OCI-LY1 (cell line): ENCODE measurements around the gene GSG1L.

Source experiments
- H2AFZ ChIP-seq: fragments of 200-600 bp; sonication (generic), shearing (Covaris generic); 2 replicates; pipeline ENCODE4 v1.6.0; 2014; ENCODE audit warnings: antibody characterized with exemption, mild to moderate bottlenecking, low read length
- H3F3A ChIP-seq: fragments of 200-600 bp; sonication (generic), shearing (Covaris generic); 2 replicates; pipeline ENCODE4 v1.6.0; 2014; ENCODE audit warnings: mild to moderate bottlenecking, antibody characterized with exemption, low read length, moderate library complexity; ENCODE audit not compliant: insufficient read depth
- H3K27ac ChIP-seq: fragments of 200-600 bp; sonication (generic); 2 replicates; pipeline ENCODE4 v1.5.1; 2014; ENCODE audit warnings: low read length, mixed run types, mild to moderate bottlenecking, low read depth; ENCODE audit not compliant: poor library complexity, severe bottlenecking
- H3K27me3 ChIP-seq: fragments of 200-600 bp; sonication (generic); 2 replicates; pipeline ENCODE4 v1.6.0; 2014; ENCODE audit warnings: antibody characterized with exemption, mild to moderate bottlenecking, low read length, moderate library complexity; ENCODE audit not compliant: insufficient read depth
- H3K36me3 ChIP-seq: fragments of 200-600 bp; sonication (generic); 2 replicates; pipeline ENCODE4 v1.6.1; 2014; ENCODE audit warnings: mild to moderate bottlenecking, antibody characterized with exemption, low read length, moderate library complexity, mixed read lengths; ENCODE audit not compliant: insufficient read depth
- H3K4me1 ChIP-seq: fragments of 200-600 bp; sonication (generic); 2 replicates; pipeline ENCODE4 v1.5.1; 2014; ENCODE audit warnings: mild to moderate bottlenecking, low read length, moderate library complexity; ENCODE audit not compliant: insufficient read depth, severe bottlenecking
- H3K4me2 ChIP-seq: fragments of 200-600 bp; sonication (generic), shearing (Covaris generic); 2 replicates; pipeline ENCODE4 v1.6.1; 2014; ENCODE audit warnings: low read length
- H3K4me3 ChIP-seq: fragments of 200-600 bp; sonication (generic); 2 replicates; pipeline ENCODE4 v1.5.1; 2014; ENCODE audit warnings: low read length, low read depth, mild to moderate bottlenecking, mixed read lengths; ENCODE audit not compliant: poor library complexity, severe bottlenecking
- H3K79me2 ChIP-seq: fragments of 200-600 bp; shearing (Covaris generic); 2 replicates; pipeline ENCODE4 v1.6.1; 2016; ENCODE audit warnings: mixed run types, low read length, mixed read lengths; ENCODE audit not compliant: insufficient read depth
- H3K9ac ChIP-seq: fragments of 200-600 bp; sonication (generic), shearing (Covaris generic); 2 replicates; pipeline ENCODE4 v1.6.1; 2014; ENCODE audit warnings: mild to moderate bottlenecking, low read length, mixed read lengths
- H3K9me2 ChIP-seq: fragments of 200-600 bp; sonication (generic), shearing (Covaris generic); 2 replicates; pipeline ENCODE4 v1.6.1; 2014; ENCODE audit warnings: low read depth, mild to moderate bottlenecking, low read length, mixed read lengths
- H3K9me3 ChIP-seq: fragments of 200-600 bp; shearing (Covaris generic); 2 replicates; pipeline ENCODE4 v1.6.1; 2014; ENCODE audit warnings: low read length, mixed read lengths
- H4K20me1 ChIP-seq: fragments of 200-600 bp; sonication (generic), shearing (Covaris generic); 2 replicates; pipeline ENCODE4 v1.6.0; 2016; ENCODE audit warnings: mild to moderate bottlenecking, low read length; ENCODE audit not compliant: insufficient read depth
- CTCF ChIP-seq: fragments of 200-600 bp; sonication (generic), shearing (Covaris generic); IDR thresholded peaks from 2 replicates; pipeline ENCODE4 v1.5.1; 2017; ENCODE audit warnings: mild to moderate bottlenecking, antibody characterized with exemption, low read length, moderate library complexity, mixed read lengths
- EZH2 ChIP-seq: fragments of 200-600 bp; sonication (generic), shearing (Covaris generic); IDR thresholded peaks from 2 replicates; pipeline ENCODE4 v1.8.0; 2017; ENCODE audit warnings: borderline replicate concordance, mixed run types, mild to moderate bottlenecking, antibody characterized with exemption, low read length, moderate library complexity, mixed read lengths

The GSG1L gene

GRCh38 chr16:28003923-28004322, 59.6 kb downstream of the GSG1L start:
- H3K4me2 ChIP-seq: no peak overlapping the region
- no peaks in the 10 kb centered on the region for H3K27me3 ChIP-seq
- no peak overlapping the region for H3K9ac ChIP-seq
- H3K79me2 ChIP-seq: no peaks in the 10 kb centered on the region
- no peaks in the 10 kb centered on the region for H3K4me1 ChIP-seq
- H3K9me2 ChIP-seq: no peaks in the 10 kb centered on the region
- H3K9me3 ChIP-seq: no peaks in the 10 kb centered on the region
- no peak overlapping the region for H2AFZ ChIP-seq
- no peaks in the 10 kb centered on the region for H3F3A ChIP-seq
- H3K4me3 ChIP-seq: no peak overlapping the region
- no peaks in the 10 kb centered on the region for H3K36me3 ChIP-seq
- no peak for TF ChIP-seq CTCF
- no peak for TF ChIP-seq EZH2
- no peaks in the 10 kb centered on the region for H4K20me1 ChIP-seq
- H3K27ac ChIP-seq: no peak overlapping the region

- Histone ChIP-seq H3K4me3 (no peak overlapping the region), H3K79me2 (no peaks in the 10 kb centered on the region), H3F3A (no peaks in the 10 kb centered on the region), H3K27me3 (no peaks in the 10 kb centered on the region), H3K27ac (no peak overlapping the region), H3K9ac (no peak overlapping the region), H3K9me2 (no peaks in the 10 kb centered on the region), H3K9me3 (no peaks in the 10 kb centered on the region), H3K36me3 (no peaks in the 10 kb centered on the region), H3K4me1 (no peaks in the 10 kb centered on the region), H4K20me1 (no peaks in the 10 kb centered on the region), H3K4me2 (no peak overlapping the region), H2AFZ (no peak overlapping the region)
- TF ChIP-seq EZH2: no peak
- no peak for TF ChIP-seq CTCF
These were observed 60.3 kb downstream of the GSG1L start for GRCh38 chr16:28003021-28003865.

GRCh38 chr16:28001642-28002041, 61.9 kb downstream of the GSG1L start:
- Histone ChIP-seq H3K4me1 (no peaks in the 10 kb centered on the region), H3K4me2 (no peak overlapping the region), H3K27me3 (no peaks in the 10 kb centered on the region), H3F3A (no peaks in the 10 kb centered on the region), H3K36me3 (no peaks in the 10 kb centered on the region), H2AFZ (no peak overlapping the region), H4K20me1 (no peaks in the 10 kb centered on the region), H3K9me3 (no peaks in the 10 kb centered on the region), H3K9me2 (no peaks in the 10 kb centered on the region), H3K27ac (no peak overlapping the region), H3K9ac (no peak overlapping the region), H3K79me2 (no peaks in the 10 kb centered on the region), H3K4me3 (no peak overlapping the region)
- TF ChIP-seq CTCF (no peak), EZH2 (no peak)
